GM12878 (cell line): Measurements from ENCODE around the gene GLB1L. TPM values are rescaled to one million over a fixed set of nuclear protein-coding genes. Genes with fewer than 3 reads are reported as not detected.
A peak's percentile ranks its signal among the peaks of the same experiment; 100 is the strongest.

Experiments used
- ATAC-seq: fragments of 200-7000 bp; cut with Tn5 transposase; 3 replicates; pipeline ENCODE4 v1.9.1; 2020; ENCODE audit warnings: mild to moderate bottlenecking, moderate library complexity
- BruUV-seq: library from RNA; stranded (reverse); fragments of 400-500 nt; replicated peaks from 2 replicates; lab custom pipeline; 2021; lab: Mats Ljungman, UMichigan
- CTCF ChIA-PET: fragments of 300-600 bp; sonication (Branson Sonifier 250); formaldehyde crosslinking; extraction: SDS; loops from one replicate; lab custom pipeline; 2021; ENCODE audit warnings: inconsistent platforms; lab: Yijun Ruan, JAX
- POLR2A ChIA-PET: fragments of 350-600 bp; formaldehyde crosslinking; extraction: SDS; loops from one replicate; lab custom pipeline; 2021; ENCODE audit warnings: inconsistent platforms; lab: Charles Lee
- RAD21 ChIA-PET: fragments of 300-600 bp; sonication (Branson Sonifier 250); formaldehyde crosslinking; loops from one replicate; lab custom pipeline; 2023; ENCODE audit warnings: antibody characterized with exemption; ENCODE audit not compliant: unreplicated experiment; lab: Charles Lee
- SMC1A ChIA-PET: fragments of 300-600 bp; sonication (Branson Sonifier 250); formaldehyde crosslinking; loops from one replicate; lab custom pipeline; 2023; ENCODE audit not compliant: unreplicated experiment, uncharacterized antibody; lab: Charles Lee
- DNase-seq: peaks from one replicate; pipeline ENCODE4 v3.0.0-alpha.2; 2011; ENCODE audit warnings: low read depth, low spot score
- FAIRE-seq: peaks from 3 replicates; lab custom pipeline; 2011; peaks lifted over from hg19 to GRCh38; lab: Jason Lieb, UNC
- H2AFZ ChIP-seq: 2 replicates; pipeline ENCODE4 v1.6.0; 2011; ENCODE audit warnings: low read depth, low read length, control low read depth; ENCODE audit not compliant: control insufficient read depth
- H3K27ac ChIP-seq: 2 replicates; pipeline ENCODE4 v1.5.1; 2011; ENCODE audit warnings: control low read depth; ENCODE audit not compliant: control insufficient read depth, insufficient read depth
- H3K27me3 ChIP-seq, 2 experiments: replicated peaks in 1 of 2; 2 replicates each; pipeline versions ENCODE4 v1.6.0 to v1.6.1; 2011; ENCODE audit warnings: low read length in 1 of 2; ENCODE audit not compliant: control insufficient read depth in 2 of 2, insufficient read depth in 2 of 2
- H3K36me3 ChIP-seq, 2 experiments: 2 replicates each; pipeline ENCODE4 v1.5.1; 2011; ENCODE audit warnings: low read length in 1 of 2; ENCODE audit not compliant: control insufficient read depth in 2 of 2, insufficient read depth in 2 of 2
- H3K4me1 ChIP-seq: 2 replicates; pipeline ENCODE4 v1.6.1; 2011; ENCODE audit warnings: mild to moderate bottlenecking, low read length, moderate library complexity, mixed read lengths; ENCODE audit not compliant: control insufficient read depth, insufficient read depth
- H3K4me2 ChIP-seq: 2 replicates; pipeline ENCODE4 v1.6.0; 2011; ENCODE audit warnings: control low read depth; ENCODE audit not compliant: control insufficient read depth, insufficient read depth
- H3K4me3 ChIP-seq: fragments of 200-600 bp; sonication (generic); 2 replicates; pipeline ENCODE4 v1.5.1; 2016
- H3K79me2 ChIP-seq: 2 replicates; pipeline ENCODE4 v1.6.0; 2011; ENCODE audit warnings: low read length; ENCODE audit not compliant: control insufficient read depth, insufficient read depth
- H3K9ac ChIP-seq: 2 replicates; pipeline ENCODE4 v1.8.0; 2011; ENCODE audit warnings: low read length, control low read depth, mixed read lengths; ENCODE audit not compliant: control insufficient read depth, insufficient read depth
- H3K9me3 ChIP-seq: replicated peaks from 3 replicates; pipeline ENCODE4 v1.5.1; 2011; ENCODE audit warnings: mild to moderate bottlenecking, low read length; ENCODE audit not compliant: control insufficient read depth, insufficient read depth
- H4K20me1 ChIP-seq: 2 replicates; pipeline ENCODE4 v1.6.0; 2011; ENCODE audit not compliant: control insufficient read depth, insufficient read depth
- CREM ChIP-seq: IDR thresholded peaks from 2 replicates; pipeline ENCODE4 v1.6.1; 2014; ENCODE audit warnings: antibody characterized with exemption, low read depth
- MYB ChIP-seq: fragments of 150-350 bp; IDR thresholded peaks from 2 replicates; pipeline ENCODE4 v1.6.1; 2014; ENCODE audit warnings: mild to moderate bottlenecking, low read depth, low read length, borderline replicate concordance
- WGBS: methylation state at CpG from one replicate; pipeline ENCODE4 v1.1.6; 2016; ENCODE audit warnings: low lambda C conversion rate; ENCODE audit not compliant: insufficient replicate concordance, insufficient coverage; ENCODE audit errors: missing lambda C conversion rate; 5-methylcytosine and 5-hydroxymethylcytosine counted together
- in situ Hi-C: fragments of 300-500 bp; cut with MboI; formaldehyde crosslinking; loops from 9 replicates; pipeline ENCODE4 v1.14.3; 2018; ENCODE audit warnings: mixed read lengths
- intact Hi-C: fragments of 100-400 bp; cut with micrococcal nuclease; formaldehyde crosslinking; loops from one replicate; pipeline ENCODE4 v1.14.2; 2022; ENCODE audit not compliant: unreplicated experiment
- polyA plus RNA-seq, 11 experiments: library from polyadenylated mRNA; depleted of rRNA in 4 of 11; unstranded in 6 of 11; stranded (reverse) in 5 of 11; fragments of >200 nt; fragmentation: Nextera tagmentation in 4 of 11; fragmentation: Illumina TruSeq in 1 of 11; extraction: Ambion mirVana in 4 of 11; extraction: Trizol in 1 of 11; gene quantifications; 1 replicate in 1 of 11; 2 replicates in 10 of 11; pipeline versions ENCODE4 v1.2.1 to v1.2.3, GENCODE V29; 2011 to 2016; ENCODE audit warnings: inconsistent platforms in 2 of 11, missing spikeins in 2 of 11, low read depth in 1 of 11
- total RNA-seq, 4 experiments: library from RNA; depleted of rRNA in 3 of 4; stranded (reverse); fragments of >200 nt in 3 of 4; fragmentation: Illumina TruSeq in 1 of 4; extraction: Trizol in 1 of 4; gene quantifications; 2 replicates each; pipeline versions ENCODE4 v1.2.1 to v1.2.3, GENCODE V29; 2013 to 2021
- TF ChIP-seq, protein P1 (sequence below): IDR thresholded peaks from 2 replicates; pipeline ENCODE4 v1.6.1; 2011; ENCODE audit warnings: low read depth, mild to moderate bottlenecking, low read length, moderate library complexity, borderline replicate concordance; ENCODE audit errors: extremely low read depth
- TF ChIP-seq, protein P2 (sequence below): fragments of 450-650 bp; IDR thresholded peaks from 2 replicates; pipeline ENCODE4 v1.6.1; 2018; ENCODE audit warnings: borderline replicate concordance, mild to moderate bottlenecking; ENCODE audit not compliant: partially characterized antibody
- TF ChIP-seq, protein P3 (sequence below): fragments of 450-650 bp; IDR thresholded peaks from 2 replicates; pipeline ENCODE4 v1.6.1; 2017; ENCODE audit warnings: low read depth, mild to moderate bottlenecking, moderate library complexity
- TF ChIP-seq, protein P4 (sequence below): fragments of 450-650 bp; IDR thresholded peaks from 2 replicates; pipeline ENCODE4 v1.6.1; 2017; ENCODE audit warnings: antibody characterized with exemption, mild to moderate bottlenecking, moderate library complexity
- TF ChIP-seq, protein P5 (sequence below): fragments of 450-650 bp; IDR thresholded peaks from 2 replicates; pipeline ENCODE4 v1.6.1; 2017; ENCODE audit warnings: mild to moderate bottlenecking, moderate library complexity
- TF ChIP-seq, protein P6 (sequence below): IDR thresholded peaks from 2 replicates; pipeline ENCODE4 v1.6.1; 2011; ENCODE audit warnings: borderline replicate concordance, low read depth, mild to moderate bottlenecking, moderate library complexity, mixed read lengths, low read length; ENCODE audit not compliant: insufficient read depth; ENCODE audit errors: extremely low read length

The GLB1L gene
- total and polyA plus RNA-seq, 10 of the 15 experiments (the other 5 are each of a cell fraction or from before 2014, with no cell fraction given), result 0.29 to 4.6 (median 2.7) TPM

DNA sequence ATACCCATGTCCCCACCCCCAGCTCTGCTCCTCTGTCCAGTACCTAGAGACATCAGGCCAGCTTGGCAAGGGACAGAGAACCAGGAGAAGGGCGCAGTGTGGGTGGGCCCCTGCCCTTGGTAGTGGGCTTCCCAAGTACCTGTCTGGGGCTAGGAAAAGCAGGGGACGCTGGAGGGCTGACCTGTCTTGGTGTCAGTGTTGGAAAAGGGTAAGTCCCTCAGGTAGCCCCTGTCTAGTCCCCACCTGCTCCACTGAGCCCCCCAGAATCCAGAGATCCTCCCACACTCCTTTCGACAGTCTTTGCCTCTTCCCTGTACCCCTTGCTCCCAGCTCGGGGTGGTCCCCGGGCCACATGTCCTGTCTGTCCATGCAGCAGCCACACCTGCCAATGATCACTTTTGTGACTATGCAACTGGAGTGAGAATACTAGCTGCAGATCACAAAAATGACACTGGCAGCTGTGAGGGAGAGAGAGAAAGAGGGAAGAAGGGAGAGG lies 48.5 kb upstream of the GLB1L start:
- intact Hi-C loops (loop anchor here (2.0 kb wide), 1 partner anchor 75 kb away; the partner anchor contains the start of gene ABCB6), in situ Hi-C loops (no loop called here)
- no peak overlapping the region for H3K4me2 ChIP-seq
- SMC1A ChIA-PET, result interaction anchor here (0.8 to 6.0 kb wide), 5 partner anchors 14 to 135 kb away, joined by 3 to 96 read pairs (median 20); partner anchors contain the start of genes DNAJB2, NHEJ1 and SLC23A3
- 65% methylated on average over 5 of the region's 5 CpGs for WGBS
- ATAC-seq, result no peak
- H3K79me2 ChIP-seq, result no peaks in the 10 kb centered on the region
- no peak overlapping the region for H3K4me3 ChIP-seq
- no peaks in the 10 kb centered on the region for H3K36me3 ChIP-seq
- POLR2A ChIA-PET, result interaction anchor here (1.3 to 3.7 kb wide), 3 partner anchors 13 to 134 kb away, joined by 6 to 22 read pairs (median 15); partner anchors contain the start of gene NHEJ1
- H3K27me3 ChIP-seq, result peaks cover 0 to 3% of the 10 kb centered on the region in 2 experiments; a peak in 2 of 4 replicates
- no peak overlapping the region for H3K9ac ChIP-seq
- FAIRE-seq, result no peak
- peak overlapping the region; percentile 93 for H2AFZ ChIP-seq
- TF ChIP-seq CREM (no peak), MYB (no peak)
- TF ChIP-seq, protein P1, sequence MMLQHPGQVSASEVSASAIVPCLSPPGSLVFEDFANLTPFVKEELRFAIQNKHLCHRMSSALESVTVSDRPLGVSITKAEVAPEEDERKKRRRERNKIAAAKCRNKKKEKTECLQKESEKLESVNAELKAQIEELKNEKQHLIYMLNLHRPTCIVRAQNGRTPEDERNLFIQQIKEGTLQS, result no peak
- TF ChIP-seq, protein P2, sequence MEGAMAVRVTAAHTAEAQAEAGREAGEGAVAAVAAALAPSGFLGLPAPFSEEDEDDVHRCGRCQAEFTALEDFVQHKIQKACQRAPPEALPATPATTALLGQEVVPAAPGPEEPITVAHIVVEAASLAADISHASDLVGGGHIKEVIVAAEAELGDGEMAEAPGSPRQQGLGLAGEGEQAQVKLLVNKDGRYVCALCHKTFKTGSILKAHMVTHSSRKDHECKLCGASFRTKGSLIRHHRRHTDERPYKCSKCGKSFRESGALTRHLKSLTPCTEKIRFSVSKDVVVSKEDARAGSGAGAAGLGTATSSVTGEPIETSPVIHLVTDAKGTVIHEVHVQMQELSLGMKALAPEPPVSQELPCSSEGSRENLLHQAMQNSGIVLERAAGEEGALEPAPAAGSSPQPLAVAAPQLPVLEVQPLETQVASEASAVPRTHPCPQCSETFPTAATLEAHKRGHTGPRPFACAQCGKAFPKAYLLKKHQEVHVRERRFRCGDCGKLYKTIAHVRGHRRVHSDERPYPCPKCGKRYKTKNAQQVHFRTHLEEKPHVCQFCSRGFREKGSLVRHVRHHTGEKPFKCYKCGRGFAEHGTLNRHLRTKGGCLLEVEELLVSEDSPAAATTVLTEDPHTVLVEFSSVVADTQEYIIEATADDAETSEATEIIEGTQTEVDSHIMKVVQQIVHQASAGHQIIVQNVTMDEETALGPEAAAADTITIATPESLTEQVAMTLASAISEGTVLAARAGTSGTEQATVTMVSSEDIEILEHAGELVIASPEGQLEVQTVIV, result no peak
- TF ChIP-seq, protein P3, sequence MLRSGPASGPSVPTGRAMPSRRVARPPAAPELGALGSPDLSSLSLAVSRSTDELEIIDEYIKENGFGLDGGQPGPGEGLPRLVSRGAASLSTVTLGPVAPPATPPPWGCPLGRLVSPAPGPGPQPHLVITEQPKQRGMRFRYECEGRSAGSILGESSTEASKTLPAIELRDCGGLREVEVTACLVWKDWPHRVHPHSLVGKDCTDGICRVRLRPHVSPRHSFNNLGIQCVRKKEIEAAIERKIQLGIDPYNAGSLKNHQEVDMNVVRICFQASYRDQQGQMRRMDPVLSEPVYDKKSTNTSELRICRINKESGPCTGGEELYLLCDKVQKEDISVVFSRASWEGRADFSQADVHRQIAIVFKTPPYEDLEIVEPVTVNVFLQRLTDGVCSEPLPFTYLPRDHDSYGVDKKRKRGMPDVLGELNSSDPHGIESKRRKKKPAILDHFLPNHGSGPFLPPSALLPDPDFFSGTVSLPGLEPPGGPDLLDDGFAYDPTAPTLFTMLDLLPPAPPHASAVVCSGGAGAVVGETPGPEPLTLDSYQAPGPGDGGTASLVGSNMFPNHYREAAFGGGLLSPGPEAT, result no peak
- TF ChIP-seq, protein P4, sequence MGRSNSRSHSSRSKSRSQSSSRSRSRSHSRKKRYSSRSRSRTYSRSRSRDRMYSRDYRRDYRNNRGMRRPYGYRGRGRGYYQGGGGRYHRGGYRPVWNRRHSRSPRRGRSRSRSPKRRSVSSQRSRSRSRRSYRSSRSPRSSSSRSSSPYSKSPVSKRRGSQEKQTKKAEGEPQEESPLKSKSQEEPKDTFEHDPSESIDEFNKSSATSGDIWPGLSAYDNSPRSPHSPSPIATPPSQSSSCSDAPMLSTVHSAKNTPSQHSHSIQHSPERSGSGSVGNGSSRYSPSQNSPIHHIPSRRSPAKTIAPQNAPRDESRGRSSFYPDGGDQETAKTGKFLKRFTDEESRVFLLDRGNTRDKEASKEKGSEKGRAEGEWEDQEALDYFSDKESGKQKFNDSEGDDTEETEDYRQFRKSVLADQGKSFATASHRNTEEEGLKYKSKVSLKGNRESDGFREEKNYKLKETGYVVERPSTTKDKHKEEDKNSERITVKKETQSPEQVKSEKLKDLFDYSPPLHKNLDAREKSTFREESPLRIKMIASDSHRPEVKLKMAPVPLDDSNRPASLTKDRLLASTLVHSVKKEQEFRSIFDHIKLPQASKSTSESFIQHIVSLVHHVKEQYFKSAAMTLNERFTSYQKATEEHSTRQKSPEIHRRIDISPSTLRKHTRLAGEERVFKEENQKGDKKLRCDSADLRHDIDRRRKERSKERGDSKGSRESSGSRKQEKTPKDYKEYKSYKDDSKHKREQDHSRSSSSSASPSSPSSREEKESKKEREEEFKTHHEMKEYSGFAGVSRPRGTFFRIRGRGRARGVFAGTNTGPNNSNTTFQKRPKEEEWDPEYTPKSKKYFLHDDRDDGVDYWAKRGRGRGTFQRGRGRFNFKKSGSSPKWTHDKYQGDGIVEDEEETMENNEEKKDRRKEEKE, result no peak
- TF ChIP-seq, protein P5, sequence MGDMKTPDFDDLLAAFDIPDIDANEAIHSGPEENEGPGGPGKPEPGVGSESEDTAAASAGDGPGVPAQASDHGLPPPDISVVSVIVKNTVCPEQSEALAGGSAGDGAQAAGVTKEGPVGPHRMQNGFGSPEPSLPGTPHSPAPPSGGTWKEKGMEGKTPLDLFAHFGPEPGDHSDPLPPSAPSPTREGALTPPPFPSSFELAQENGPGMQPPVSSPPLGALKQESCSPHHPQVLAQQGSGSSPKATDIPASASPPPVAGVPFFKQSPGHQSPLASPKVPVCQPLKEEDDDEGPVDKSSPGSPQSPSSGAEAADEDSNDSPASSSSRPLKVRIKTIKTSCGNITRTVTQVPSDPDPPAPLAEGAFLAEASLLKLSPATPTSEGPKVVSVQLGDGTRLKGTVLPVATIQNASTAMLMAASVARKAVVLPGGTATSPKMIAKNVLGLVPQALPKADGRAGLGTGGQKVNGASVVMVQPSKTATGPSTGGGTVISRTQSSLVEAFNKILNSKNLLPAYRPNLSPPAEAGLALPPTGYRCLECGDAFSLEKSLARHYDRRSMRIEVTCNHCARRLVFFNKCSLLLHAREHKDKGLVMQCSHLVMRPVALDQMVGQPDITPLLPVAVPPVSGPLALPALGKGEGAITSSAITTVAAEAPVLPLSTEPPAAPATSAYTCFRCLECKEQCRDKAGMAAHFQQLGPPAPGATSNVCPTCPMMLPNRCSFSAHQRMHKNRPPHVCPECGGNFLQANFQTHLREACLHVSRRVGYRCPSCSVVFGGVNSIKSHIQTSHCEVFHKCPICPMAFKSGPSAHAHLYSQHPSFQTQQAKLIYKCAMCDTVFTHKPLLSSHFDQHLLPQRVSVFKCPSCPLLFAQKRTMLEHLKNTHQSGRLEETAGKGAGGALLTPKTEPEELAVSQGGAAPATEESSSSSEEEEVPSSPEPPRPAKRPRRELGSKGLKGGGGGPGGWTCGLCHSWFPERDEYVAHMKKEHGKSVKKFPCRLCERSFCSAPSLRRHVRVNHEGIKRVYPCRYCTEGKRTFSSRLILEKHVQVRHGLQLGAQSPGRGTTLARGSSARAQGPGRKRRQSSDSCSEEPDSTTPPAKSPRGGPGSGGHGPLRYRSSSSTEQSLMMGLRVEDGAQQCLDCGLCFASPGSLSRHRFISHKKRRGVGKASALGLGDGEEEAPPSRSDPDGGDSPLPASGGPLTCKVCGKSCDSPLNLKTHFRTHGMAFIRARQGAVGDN, result no peak
- TF ChIP-seq, protein P6, sequence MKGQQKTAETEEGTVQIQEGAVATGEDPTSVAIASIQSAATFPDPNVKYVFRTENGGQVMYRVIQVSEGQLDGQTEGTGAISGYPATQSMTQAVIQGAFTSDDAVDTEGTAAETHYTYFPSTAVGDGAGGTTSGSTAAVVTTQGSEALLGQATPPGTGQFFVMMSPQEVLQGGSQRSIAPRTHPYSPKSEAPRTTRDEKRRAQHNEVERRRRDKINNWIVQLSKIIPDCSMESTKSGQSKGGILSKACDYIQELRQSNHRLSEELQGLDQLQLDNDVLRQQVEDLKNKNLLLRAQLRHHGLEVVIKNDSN, result no peak
- no peaks in the 10 kb centered on the region for H4K20me1 ChIP-seq
- BruUV-seq, result no TSS peak
- no peak for DNase-seq
- CTCF ChIA-PET, result interaction anchor here (0.7 to 10.9 kb wide), 14 partner anchors 15 to 686 kb away, joined by 3 to 257 read pairs (median 14); partner anchors contain the start of genes ABCB6, ANKZF1, ATG9A and CNPPD1
- RAD21 ChIA-PET, result interaction anchor here (1.5 to 6.5 kb wide), 8 partner anchors 15 to 220 kb away, joined by 4 to 78 read pairs (median 16); partner anchors contain the start of genes CNPPD1, DNAJB2, DNPEP and NHEJ1
- H3K27ac ChIP-seq, result no peak overlapping the region
- H3K9me3 ChIP-seq, result no peaks in the 10 kb centered on the region
- peaks cover 8% of the 10 kb centered on the region for H3K4me1 ChIP-seq
